HEK293 (cell line): ENCODE measurements around the gene DDX42.

Experiments used
- CTCF ChIA-PET: fragments of 350-600 bp; formaldehyde crosslinking; extraction: SDS; loops from one replicate; lab custom pipeline; 2021; ENCODE audit warnings: antibody characterized with exemption; lab: Yijun Ruan, JAX
- POLR2A ChIA-PET: fragments of 300-600 bp; formaldehyde crosslinking; extraction: SDS; loops from one replicate; lab custom pipeline; 2020; ENCODE audit warnings: antibody characterized with exemption, inconsistent platforms; lab: Yijun Ruan, JAX
- H3K27ac ChIP-seq: fragments of 200-500 bp; sonication (Bioruptor generic); 2 replicates; pipeline ENCODE4 v1.5.1; 2014; ENCODE audit warnings: low read depth, low read length, control low read depth, inconsistent platforms; ENCODE audit errors: extremely low read depth
- H3K36me3 ChIP-seq, 2 experiments: fragments of 200-500 bp in 1 of 2; sonication (Bioruptor generic) in 1 of 2; 1 replicate in 1 of 2; 2 replicates in 1 of 2; pipeline ENCODE4 v1.5.1; 2014 to 2017; ENCODE audit warnings: inconsistent platforms in 2 of 2, low read length in 2 of 2; ENCODE audit not compliant: control insufficient read depth in 2 of 2, insufficient read depth in 1 of 2
- H3K4me1 ChIP-seq: fragments of 200-500 bp; sonication (Bioruptor generic); 2 replicates; pipeline ENCODE4 v1.5.1; 2014; ENCODE audit warnings: mild to moderate bottlenecking, low read length, inconsistent platforms; ENCODE audit not compliant: control insufficient read depth, insufficient read depth
- H3K4me3 ChIP-seq: 2 replicates; pipeline ENCODE4 v1.5.1; 2011; ENCODE audit warnings: low read depth, mild to moderate bottlenecking, control low read depth, low read length, moderate library complexity
- H3K9me3 ChIP-seq: fragments of 200-500 bp; sonication (Bioruptor generic); 2 replicates; pipeline ENCODE4 v1.5.1; 2014; ENCODE audit warnings: low read depth, low read length, inconsistent platforms; ENCODE audit not compliant: control insufficient read depth, insufficient read depth
- GLIS2 ChIP-seq: fragments of 450-650 bp; formaldehyde crosslinking; IDR thresholded peaks from 2 replicates; pipeline ENCODE4 v1.5.1; 2016; ENCODE audit warnings: missing biosample characterization, missing genetic modification characterization
- HOXC10 ChIP-seq: sonication (generic); formaldehyde crosslinking; IDR thresholded peaks from 2 replicates; pipeline ENCODE4 v1.8.1; 2023; ENCODE audit warnings: mild to moderate bottlenecking, missing genetic modification reagents
- IKZF3 ChIP-seq: fragments of 450-650 bp; IDR thresholded peaks from 2 replicates; pipeline ENCODE4 v1.5.0; 2018; ENCODE audit warnings: missing biosample characterization, mild to moderate bottlenecking, missing genetic modification characterization, moderate library complexity
- INSM2 ChIP-seq: fragments of 450-650 bp; formaldehyde crosslinking; IDR thresholded peaks from 2 replicates; pipeline ENCODE4 v1.5.1; 2016; ENCODE audit warnings: missing biosample characterization, missing genetic modification characterization
- KLF1 ChIP-seq: fragments of 450-650 bp; formaldehyde crosslinking; IDR thresholded peaks from 2 replicates; pipeline ENCODE4 v1.5.1; 2016; ENCODE audit warnings: missing biosample characterization, missing genetic modification characterization
- KLF8 ChIP-seq: fragments of 450-650 bp; formaldehyde crosslinking; IDR thresholded peaks from 2 replicates; pipeline ENCODE4 v1.5.1; 2016; ENCODE audit warnings: missing biosample characterization, missing genetic modification characterization
- OVOL3 ChIP-seq: fragments of 450-650 bp; formaldehyde crosslinking; IDR thresholded peaks from 2 replicates; pipeline ENCODE4 v1.5.1; 2016; ENCODE audit warnings: missing biosample characterization, missing genetic modification characterization
- PRDM10 ChIP-seq: fragments of 450-650 bp; formaldehyde crosslinking; IDR thresholded peaks from 2 replicates; pipeline ENCODE4 v1.5.1; 2016; ENCODE audit warnings: missing biosample characterization, missing genetic modification characterization
- REPIN1 ChIP-seq: fragments of 450-650 bp; formaldehyde crosslinking; IDR thresholded peaks from 2 replicates; pipeline ENCODE4 v1.5.1; 2017; ENCODE audit warnings: missing biosample characterization, missing genetic modification characterization, low read depth
- SP7 ChIP-seq: fragments of 450-650 bp; formaldehyde crosslinking; IDR thresholded peaks from 2 replicates; pipeline ENCODE4 v1.5.1; 2016; ENCODE audit warnings: missing biosample characterization, missing genetic modification characterization
- ZBTB6 ChIP-seq: fragments of 450-650 bp; formaldehyde crosslinking; IDR thresholded peaks from 2 replicates; pipeline ENCODE4 v1.5.1; 2017; ENCODE audit warnings: missing biosample characterization, missing genetic modification characterization
- ZFP69B ChIP-seq: fragments of 450-650 bp; formaldehyde crosslinking; IDR thresholded peaks from 2 replicates; pipeline ENCODE4 v1.5.1; 2016; ENCODE audit warnings: missing biosample characterization, missing genetic modification characterization
- ZNF324 ChIP-seq: fragments of 450-650 bp; formaldehyde crosslinking; IDR thresholded peaks from 2 replicates; pipeline ENCODE4 v1.5.1; 2016; ENCODE audit warnings: missing biosample characterization, missing genetic modification characterization
- ZNF394 ChIP-seq: fragments of 450-650 bp; formaldehyde crosslinking; IDR thresholded peaks from 2 replicates; pipeline ENCODE4 v1.5.1; 2016; ENCODE audit warnings: missing biosample characterization, missing genetic modification characterization, mild to moderate bottlenecking, moderate library complexity, borderline replicate concordance
- ZNF398 ChIP-seq: fragments of 450-650 bp; formaldehyde crosslinking; IDR thresholded peaks from 2 replicates; pipeline ENCODE4 v1.5.1; 2017; ENCODE audit warnings: missing biosample characterization, missing genetic modification characterization
- ZNF423 ChIP-seq: fragments of 450-650 bp; formaldehyde crosslinking; IDR thresholded peaks from 2 replicates; pipeline ENCODE4 v1.5.1; 2016; ENCODE audit warnings: missing biosample characterization, missing genetic modification characterization
- ZNF473 ChIP-seq: fragments of 450-650 bp; formaldehyde crosslinking; IDR thresholded peaks from 2 replicates; pipeline ENCODE4 v1.5.1; 2017; ENCODE audit warnings: missing biosample characterization, missing genetic modification characterization
- ZNF600 ChIP-seq: fragments of 450-650 bp; formaldehyde crosslinking; IDR thresholded peaks from 2 replicates; pipeline ENCODE4 v1.5.1; 2016; ENCODE audit warnings: missing biosample characterization, missing genetic modification characterization
- ZNF660 ChIP-seq: fragments of 450-650 bp; IDR thresholded peaks from 2 replicates; pipeline ENCODE4 v1.5.1; 2018; ENCODE audit warnings: missing biosample characterization, mild to moderate bottlenecking, missing genetic modification characterization
- ZNF704 ChIP-seq: fragments of 450-650 bp; formaldehyde crosslinking; IDR thresholded peaks from 2 replicates; pipeline ENCODE4 v1.5.1; 2016; ENCODE audit warnings: missing biosample characterization, missing genetic modification characterization
- ZSCAN4 ChIP-seq: fragments of 450-650 bp; formaldehyde crosslinking; IDR thresholded peaks from 2 replicates; pipeline ENCODE4 v1.5.1; 2017; ENCODE audit warnings: missing biosample characterization, missing genetic modification characterization
- ZXDB ChIP-seq: fragments of 450-650 bp; formaldehyde crosslinking; IDR thresholded peaks from 2 replicates; pipeline ENCODE4 v1.5.1; 2016; ENCODE audit warnings: missing biosample characterization, missing genetic modification characterization

Gene DDX42

GRCh38 chr17:63826468-63827001, 52.6 kb downstream of the DDX42 start (continued):
- TF ChIP-seq ZNF394 (tag by site-specific recombination) (0 out of 2 replicates have a peak, but pooled peaks have one; percentile 18), ZFP69B (tag by site-specific recombination) (no peak), ZBTB6 (peak; percentile 31; the same call in 1 of the 2 replicates), ZNF704 (tag by site-specific recombination) (no peak), ZNF473 (tag by site-specific recombination) (no peak), ZNF398 (no peak)

- CTCF ChIA-PET: interaction anchor here (0.7 to 1.4 kb wide), 4 partner anchors 8 to 858 kb away, joined by 3 to 10 read pairs (median 3); no protein-coding TSS in a partner anchor
- POLR2A ChIA-PET: interaction anchor here (0.6 to 7.2 kb wide), 15 partner anchors 8 to 205 kb away, joined by 3 to 65 read pairs (median 4); partner anchors contain the start of genes CCDC47, DDX42, MAP3K3 and SMARCD2
- Histone ChIP-seq H3K4me1 (peaks cover 3% of the 10 kb centered on the region; the same call in 1 of the 2 replicates), H3K36me3 (peaks cover 35 to 78% of the 10 kb centered on the region in 2 experiments), H3K9me3 (no peaks in the 10 kb centered on the region), H3K4me3 (peak within 1 kb of the TSS; percentile 74), H3K27ac (peak within 1 kb of the TSS; percentile 87)
- TF ChIP-seq ZSCAN4 (tag by site-specific recombination) (no peak), REPIN1 (tag by site-specific recombination) (0 out of 2 replicates have a peak, but pooled peaks have one; percentile 35), KLF8 (tag by site-specific recombination) (peak; percentile 71; the same call in 1 of the 2 replicates), ZNF423 (tag by site-specific recombination) (no peak), PRDM10 (tag by site-specific recombination) (peak; percentile 74; the same call in 1 of the 2 replicates), OVOL3 (tag by site-specific recombination) (peak; percentile 48; the same call in 1 of the 2 replicates), HOXC10 (CRISPR knock-in tag) (no peak), IKZF3 (tag by site-specific recombination) (peak; percentile 39; the same call in 1 of the 2 replicates), ZNF473 (tag by site-specific recombination) (no peak), GLIS2 (tag by site-specific recombination) (no peak), ZXDB (peak; percentile 92), ZNF660 (tag by site-specific recombination) (peak; percentile 18; the same call in 1 of the 2 replicates), SP7 (tag by site-specific recombination) (peak; percentile 60; the same call in 1 of the 2 replicates), ZNF324 (tag by site-specific recombination) (peak; percentile 54; the same call in 1 of the 2 replicates), KLF1 (peak; percentile 30; the same call in 1 of the 2 replicates), ZNF600 (tag by site-specific recombination) (peak; percentile 96), ZNF394 (tag by site-specific recombination) (peak; percentile 48; the same call in 1 of the 2 replicates), INSM2 (tag by site-specific recombination) (peak; percentile 41; the same call in 1 of the 2 replicates)
Observed at GRCh38 chr17:63827002-63827800, 53.2 kb downstream of the DDX42 start, which contains the start of the genes FTSJ3 and PSMC5. FTSJ3 (minus strand) TSS chr17:63827663; CDS start chr17:63826902, 761 bp downstream. PSMC5 (plus strand) TSS chr17:63827431; CDS start chr17:63827491, 60 bp downstream.
